IPS-18c (cell line): ENCODE results near the gene FRS3.
"Not testable (repeated sequence)": the region's sequence is repeated elsewhere in the genome, so short reads cannot be mapped to it uniquely, and the experiment has no call there.

ENCODE experiments used
- H3K4me3 ChIP-seq: 2 replicates; pipeline ENCODE4 v1.7.0; 2013; ENCODE audit warnings: low read depth, mild to moderate bottlenecking, low read length, moderate library complexity; ENCODE audit not compliant: insufficient read depth
- H3K9me3 ChIP-seq: one replicate; pipeline ENCODE4 v1.6.1; 2013; ENCODE audit warnings: mild to moderate bottlenecking, low read length, moderate library complexity; ENCODE audit not compliant: control insufficient read depth, insufficient read depth

FRS3 gene, protein sequence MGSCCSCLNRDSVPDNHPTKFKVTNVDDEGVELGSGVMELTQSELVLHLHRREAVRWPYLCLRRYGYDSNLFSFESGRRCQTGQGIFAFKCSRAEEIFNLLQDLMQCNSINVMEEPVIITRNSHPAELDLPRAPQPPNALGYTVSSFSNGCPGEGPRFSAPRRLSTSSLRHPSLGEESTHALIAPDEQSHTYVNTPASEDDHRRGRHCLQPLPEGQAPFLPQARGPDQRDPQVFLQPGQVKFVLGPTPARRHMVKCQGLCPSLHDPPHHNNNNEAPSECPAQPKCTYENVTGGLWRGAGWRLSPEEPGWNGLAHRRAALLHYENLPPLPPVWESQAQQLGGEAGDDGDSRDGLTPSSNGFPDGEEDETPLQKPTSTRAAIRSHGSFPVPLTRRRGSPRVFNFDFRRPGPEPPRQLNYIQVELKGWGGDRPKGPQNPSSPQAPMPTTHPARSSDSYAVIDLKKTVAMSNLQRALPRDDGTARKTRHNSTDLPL

DNA sequence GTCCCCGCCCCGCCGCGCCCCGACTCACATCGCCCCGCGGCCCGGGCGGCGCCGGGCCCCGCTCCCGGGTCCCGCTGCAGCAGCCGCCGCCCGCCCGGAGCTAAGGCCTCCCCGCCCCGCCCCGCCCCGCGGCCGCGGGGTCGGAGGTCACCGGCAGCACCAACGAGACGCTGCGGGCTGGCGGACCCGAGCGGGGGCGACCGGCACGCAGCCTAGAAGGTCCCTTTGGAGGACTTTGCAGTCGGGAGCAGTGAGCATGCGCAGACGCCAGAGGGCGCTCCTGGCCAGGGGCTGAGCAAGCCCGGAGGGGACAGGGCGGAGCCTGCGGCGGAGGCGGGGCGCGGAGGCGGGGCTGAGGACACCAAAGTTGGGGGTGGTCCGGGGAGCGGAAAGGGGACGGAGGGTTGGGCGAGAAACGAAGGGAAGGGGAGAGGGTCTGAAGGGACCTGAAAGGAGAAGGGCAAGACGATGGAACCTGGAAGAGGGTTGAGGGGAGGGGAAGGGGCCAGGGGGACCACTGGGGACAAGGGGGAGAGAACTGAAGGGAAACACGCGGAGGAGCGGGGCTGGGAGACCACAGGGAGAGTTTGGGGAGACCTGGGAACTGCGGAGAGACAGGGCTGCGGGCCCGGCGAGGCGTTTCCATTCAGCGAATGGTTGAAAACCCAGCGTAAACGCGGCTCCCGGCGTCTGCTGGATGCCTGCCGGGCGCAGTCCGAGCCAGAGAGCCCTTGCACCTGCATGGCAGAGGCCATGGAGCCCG is at the start of gene FRS3:
Gene FRS3, minus strand, starts transcription at position 113 of the 763 bp plus-strand sequence. CDS start 2,913 bp downstream, outside the sequence.
- Histone ChIP-seq H3K9me3 (no peaks in the 10 kb centered on the region), H3K4me3 (peak within 1 kb of the TSS; percentile 74)

DNA sequence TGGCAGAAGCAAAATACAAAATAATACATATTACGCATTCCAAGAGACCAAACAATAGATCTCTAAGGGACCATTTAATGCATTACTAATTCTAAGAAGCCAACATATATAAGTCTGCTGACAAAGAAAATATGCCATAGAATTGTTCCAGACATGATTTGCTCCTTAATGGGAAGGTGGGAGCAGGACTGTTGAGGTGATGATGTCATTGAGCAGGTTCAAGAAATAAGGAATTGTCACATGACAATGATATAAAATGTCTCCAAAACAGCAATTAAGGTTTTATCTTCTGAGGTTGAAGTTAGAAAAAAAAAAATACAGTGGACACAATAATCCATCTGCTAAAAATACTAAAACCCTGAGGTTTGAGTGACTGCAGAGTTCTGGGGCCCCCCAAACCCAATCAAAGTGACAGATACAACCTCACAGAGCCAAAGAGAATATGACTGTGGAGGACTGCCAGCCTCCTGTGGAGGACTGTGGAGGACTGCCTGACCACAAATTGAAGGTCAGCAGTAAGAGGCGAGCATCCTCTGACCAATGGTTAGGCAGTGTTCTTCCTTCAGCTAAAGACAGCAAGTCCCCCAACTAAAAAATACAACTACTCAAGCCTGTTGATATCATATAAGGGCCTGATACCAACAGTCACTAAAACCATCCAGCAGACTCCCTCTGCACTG is 46.8 kb upstream of the FRS3 start:
- no peaks in the 10 kb centered on the region for H3K9me3 ChIP-seq
- no peak overlapping the region for H3K4me3 ChIP-seq

DNA sequence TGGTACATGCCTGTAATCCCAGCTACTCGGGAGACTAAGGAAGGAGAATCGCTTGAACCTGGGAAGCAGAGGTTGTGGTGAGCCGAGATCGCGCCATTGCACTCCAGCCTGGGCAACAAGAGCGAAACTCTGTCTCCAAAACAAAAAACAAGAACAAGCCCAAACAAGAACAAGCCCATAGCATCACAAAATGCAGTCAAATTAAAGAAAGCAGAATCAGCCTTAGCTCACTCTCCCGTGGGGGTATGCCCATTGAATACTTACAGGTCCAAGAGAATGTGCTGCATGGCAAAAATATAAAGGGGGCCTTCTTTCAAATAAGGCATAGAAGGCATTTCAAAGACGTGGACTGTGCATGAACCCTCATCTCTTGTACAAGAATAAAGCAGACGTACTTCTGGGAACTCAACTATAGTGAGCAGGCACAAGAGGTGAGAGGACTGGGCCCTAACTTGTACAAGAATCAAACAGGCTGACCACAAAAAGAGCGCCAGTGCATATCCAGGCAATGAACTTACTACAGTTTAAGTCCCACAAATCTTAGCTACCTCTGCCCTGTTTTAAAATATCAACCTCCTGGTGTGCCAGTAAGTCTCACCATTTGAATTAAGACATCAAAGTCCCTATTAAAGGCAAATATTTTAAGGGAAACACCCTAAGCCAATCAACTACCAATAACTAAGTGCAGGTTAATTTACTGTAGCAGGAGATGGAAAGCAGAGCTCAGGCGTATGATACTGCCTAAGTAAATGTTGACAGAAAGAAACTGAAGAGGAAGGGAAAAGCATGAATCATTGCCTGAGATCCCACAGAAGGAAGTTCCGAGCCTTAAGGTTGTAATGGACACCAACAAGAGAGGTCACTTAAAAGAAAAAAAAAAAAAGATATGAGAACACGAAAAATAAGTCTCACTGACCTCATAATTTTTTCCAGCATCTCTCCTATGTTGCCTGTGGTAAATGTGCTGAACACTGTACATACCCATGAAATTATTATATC is 45.2 kb upstream of the FRS3 start:
- Histone ChIP-seq H3K4me3 (no peak overlapping the region), H3K9me3 (no peaks in the 10 kb centered on the region)

DNA sequence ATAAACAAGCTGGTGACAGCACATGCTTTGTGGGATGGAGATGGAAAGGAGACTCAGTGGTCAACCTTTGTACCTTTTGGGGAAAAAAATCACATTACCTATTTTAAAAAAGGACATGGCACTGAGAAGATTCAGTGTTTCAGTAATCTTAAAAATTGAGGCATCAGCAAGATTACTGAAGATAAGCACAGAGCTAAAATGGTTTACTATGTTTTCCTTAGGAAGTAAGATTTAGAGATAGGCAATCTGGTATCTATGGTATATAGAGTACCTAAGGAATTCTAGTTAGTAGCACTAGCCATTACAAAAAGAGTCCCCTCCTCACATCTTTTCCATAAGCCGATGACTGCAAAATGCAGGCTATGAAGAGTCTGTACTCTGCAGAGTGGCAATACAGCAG is 43.5 kb upstream of the FRS3 start:
- Histone ChIP-seq H3K9me3 (no peaks in the 10 kb centered on the region), H3K4me3 (no peak overlapping the region)

DNA sequence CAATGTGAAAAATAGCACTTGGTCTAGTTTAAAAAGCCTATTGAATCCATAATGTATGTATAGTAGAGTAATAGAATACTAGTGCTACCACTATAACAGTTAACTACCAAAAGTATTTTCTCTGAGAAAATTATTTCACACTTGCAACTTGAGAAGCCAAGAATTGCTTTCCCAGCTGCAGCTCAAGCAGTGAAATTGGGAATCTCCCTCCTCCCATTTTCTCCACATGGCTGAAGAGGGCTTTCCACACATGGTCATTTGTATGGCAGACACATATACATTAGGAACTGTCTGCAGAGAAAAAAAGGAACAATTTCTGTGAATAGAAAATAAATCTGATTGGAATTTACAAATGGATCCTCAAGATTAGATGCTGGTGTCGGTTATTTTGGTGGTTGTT is 42.3 kb upstream of the FRS3 start:
- Histone ChIP-seq H3K4me3 (no peak overlapping the region), H3K9me3 (no peaks in the 10 kb centered on the region)

DNA sequence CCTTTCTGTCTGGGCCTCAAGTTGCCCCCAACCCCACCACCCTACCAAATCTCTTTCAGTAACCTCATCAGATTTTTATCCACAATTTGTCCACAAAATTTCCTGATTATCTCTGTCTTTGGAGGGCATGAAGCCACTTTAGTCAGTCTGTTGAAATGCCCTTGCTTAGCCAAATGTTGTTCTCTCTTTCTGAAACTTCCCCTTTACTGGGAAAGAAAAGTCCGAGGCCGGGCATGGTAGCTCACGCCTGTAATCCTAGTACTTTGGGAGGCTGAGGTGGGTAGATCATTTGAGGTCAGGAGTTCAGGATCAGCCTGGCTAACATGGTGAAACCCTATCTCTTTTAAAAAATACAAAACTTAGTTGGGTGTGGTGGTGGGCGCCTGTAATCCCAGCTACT is 41.6 kb upstream of the FRS3 start:
- H3K4me3 ChIP-seq = no peak overlapping the region
- no peaks in the 10 kb centered on the region for H3K9me3 ChIP-seq

DNA sequence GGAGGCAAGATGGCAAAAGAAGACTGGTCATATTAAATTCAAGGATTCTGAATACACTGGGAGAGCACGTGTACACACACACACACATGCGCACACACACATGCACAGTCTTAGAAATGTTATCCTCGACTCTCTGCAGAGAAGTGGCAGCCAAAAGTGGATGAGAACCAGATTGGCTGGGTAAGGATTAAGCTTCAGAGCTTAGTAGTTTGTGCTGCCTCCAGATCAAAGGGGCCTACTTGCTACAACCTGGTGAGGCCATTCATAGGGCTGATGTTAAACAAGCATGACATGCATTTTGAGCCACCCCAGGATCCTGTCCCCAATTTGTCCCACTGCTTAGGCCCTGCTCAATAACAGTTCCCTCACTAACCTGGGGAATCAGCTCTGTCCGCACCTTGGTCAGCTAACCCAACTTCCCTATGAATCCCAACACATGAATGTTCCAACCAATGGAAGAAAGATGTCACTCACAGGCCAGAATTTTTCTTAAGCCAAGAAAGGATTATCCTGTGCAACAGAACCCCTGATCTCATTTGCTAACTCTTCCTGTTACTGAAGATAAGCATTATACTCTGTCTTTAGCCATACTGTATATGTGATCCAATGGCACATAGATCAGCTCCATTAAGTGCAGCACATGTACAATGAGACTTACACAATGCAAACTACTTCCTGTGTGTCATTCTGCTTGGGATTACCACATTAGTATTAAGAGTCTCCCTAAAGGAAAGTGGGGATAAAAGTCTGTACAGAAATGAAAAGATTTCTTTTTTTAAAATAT is 38.8 kb upstream of the FRS3 start:
- Histone ChIP-seq H3K4me3 (no peak overlapping the region), H3K9me3 (no peaks in the 10 kb centered on the region)

DNA sequence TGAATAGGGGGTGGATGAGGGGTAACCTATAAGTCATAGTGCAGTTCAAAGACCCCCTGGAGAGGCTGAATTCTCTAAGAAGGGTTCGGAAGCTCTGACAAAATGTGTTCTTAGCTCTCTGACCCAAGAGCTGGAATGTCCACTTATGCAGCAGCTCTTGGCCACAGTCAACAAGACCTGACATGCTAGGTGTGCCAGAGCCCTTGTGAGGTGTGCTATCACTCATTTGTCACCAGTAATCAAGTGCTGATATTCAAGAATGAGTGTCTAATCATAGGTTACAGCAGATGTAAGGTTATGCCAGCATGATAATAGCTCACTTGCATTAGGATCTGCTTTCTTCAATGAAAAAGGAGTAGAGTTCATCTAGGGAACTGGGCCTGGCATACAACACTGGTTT is 35.9 kb upstream of the FRS3 start:
- Histone ChIP-seq H3K4me3 (no peak overlapping the region), H3K9me3 (no peaks in the 10 kb centered on the region)

DNA sequence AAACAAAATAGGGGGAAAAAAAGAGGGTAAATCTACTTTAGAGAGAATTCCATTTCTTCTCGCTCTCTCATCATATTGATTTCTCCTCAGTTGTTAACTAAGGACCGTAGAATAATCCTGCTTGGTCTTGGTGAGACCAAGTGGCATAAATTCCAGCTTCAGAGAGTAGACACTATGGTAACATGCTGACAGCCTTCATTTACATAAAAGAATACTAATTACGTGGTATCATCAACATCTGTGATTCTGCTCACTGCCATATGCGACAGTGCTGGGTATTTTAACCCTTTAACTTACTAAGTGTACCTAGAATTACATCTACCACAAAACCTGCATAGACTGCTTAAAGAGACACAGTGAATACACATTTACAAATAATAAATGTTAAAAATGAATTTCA is 34.9 kb upstream of the FRS3 start:
- Histone ChIP-seq H3K9me3 (no peaks in the 10 kb centered on the region), H3K4me3 (no peak overlapping the region)

DNA sequence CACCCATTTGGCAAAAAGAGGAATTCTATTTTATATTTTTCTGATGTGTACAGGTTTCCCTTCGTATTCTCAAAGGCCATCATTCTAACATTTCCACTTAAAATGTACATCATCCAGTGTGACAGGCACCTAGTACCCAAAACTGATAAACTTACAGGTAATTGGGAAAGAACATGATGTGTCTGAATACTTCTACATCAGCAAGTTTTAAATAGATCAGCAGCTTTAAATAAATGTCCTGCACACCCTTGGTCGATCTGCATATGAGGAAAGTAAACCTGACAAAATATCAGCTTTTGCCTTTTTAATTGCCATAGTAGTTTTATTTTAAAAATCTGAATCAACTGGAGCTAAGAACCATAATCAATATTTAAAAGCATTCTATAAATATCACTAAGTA is 34.3 kb upstream of the FRS3 start:
- Histone ChIP-seq H3K9me3 (no peaks in the 10 kb centered on the region), H3K4me3 (no peak overlapping the region)

DNA sequence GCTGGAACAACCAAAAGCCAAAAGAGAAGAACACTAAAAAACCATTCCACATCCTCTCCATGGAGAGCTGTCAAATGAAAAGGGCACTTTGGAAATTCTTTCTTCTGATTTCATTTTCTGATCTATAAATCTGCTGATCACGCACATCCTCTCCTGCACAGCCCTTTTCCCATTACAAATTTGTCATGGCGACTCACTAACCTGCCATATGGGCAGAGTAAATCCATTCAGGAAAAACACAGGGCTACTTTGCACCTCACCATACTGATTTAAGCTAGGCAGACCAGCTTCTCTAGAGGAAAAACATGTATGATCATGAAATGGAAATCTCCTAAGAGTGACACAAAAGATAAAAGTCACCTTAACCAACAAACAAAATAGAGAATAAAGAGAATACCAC is 33.8 kb upstream of the FRS3 start:
- Histone ChIP-seq H3K4me3 (no peak overlapping the region), H3K9me3 (no peaks in the 10 kb centered on the region)

DNA sequence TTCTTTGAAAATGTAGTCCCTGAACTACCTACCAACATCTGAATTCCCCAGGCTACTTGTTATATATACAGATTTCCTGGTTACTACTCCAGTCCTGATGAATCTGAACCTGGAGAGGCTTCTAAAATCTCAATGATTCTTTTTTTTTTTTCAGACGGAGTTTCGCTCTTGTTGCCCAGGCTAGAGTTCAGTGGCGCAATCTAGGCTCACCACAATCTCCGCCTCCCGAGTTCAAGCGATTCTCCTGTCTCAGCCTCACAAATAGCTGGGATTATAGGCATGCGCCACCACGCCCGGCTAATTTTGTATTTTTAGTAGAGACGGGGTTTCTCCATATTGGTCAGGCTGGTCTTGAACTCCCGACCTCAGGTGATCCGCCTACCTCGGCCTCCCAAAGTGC is 32.2 kb upstream of the FRS3 start:
- H3K9me3 ChIP-seq, H3K4me3 ChIP-seq: not testable (repeated sequence)

DNA sequence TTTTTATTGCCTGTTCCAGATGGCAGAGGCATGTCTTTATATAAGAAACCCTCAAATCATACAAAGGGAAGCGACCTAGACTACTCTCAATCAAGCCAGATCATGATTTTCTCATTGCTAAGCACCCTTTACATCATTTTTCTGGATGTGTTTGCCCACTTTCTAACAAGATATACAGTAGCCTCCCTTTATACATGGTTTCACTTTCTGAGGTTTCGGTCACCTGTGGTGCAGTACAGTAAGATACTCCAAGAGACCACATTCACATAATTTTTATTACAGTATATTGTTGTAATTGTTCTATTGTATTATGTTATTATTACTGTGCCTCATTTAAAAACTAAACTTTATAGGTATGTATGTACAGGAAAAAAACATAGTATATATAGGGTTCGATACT is 31.4 kb upstream of the FRS3 start:
- no peaks in the 10 kb centered on the region for H3K9me3 ChIP-seq

DNA sequence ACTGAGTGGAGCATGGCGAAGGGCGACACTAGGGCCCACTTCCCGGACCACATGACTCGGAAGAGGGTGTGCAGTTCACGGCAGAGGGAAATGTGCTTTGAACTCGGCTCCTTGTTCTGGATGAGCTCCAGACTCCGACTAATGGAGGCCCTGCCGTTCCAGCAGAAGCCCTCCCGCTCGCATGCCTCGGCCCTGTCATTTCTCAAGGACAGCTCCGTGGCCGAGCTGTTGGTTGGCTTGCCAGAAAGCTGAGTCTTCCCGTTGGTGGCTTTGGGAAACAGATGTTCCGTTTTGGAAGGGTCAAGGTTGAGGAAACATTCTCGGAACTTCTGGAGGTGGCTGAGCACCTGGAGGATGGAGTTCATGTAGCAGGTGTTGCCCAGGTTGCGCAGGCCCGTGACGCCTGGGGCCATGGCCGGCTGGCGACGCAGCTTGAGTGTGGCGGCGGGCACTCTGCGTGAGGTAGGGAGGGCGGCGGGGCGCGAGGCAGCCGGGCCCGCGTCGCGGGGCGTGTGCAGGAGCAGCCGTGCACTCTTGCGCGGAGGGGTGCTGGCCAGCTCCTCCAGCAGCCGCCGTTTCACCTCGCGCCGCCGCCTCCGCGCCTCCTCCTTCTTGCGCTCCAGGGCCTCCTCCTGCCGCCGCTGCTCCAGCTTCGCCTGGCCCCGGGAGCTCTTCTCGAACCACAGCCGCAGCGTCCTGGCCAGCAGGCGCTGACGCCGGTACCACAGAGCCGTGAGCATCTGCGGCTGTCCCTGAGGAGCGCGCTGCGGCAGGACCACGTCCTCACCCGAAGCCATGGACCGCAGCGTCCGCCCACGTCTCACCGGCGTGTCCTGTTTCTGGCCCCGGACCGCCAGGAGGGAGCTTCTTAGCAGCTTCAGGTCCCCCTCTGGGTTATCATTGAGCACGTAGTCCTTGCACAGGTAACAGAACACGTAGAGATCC is 26.4 kb upstream of the FRS3 start:
- Histone ChIP-seq H3K9me3 (no peaks in the 10 kb centered on the region), H3K4me3 (no peak overlapping the region)

More for the DNA sequence above, 31.4 kb upstream of the FRS3 start:
- no peak overlapping the region for H3K4me3 ChIP-seq

DNA sequence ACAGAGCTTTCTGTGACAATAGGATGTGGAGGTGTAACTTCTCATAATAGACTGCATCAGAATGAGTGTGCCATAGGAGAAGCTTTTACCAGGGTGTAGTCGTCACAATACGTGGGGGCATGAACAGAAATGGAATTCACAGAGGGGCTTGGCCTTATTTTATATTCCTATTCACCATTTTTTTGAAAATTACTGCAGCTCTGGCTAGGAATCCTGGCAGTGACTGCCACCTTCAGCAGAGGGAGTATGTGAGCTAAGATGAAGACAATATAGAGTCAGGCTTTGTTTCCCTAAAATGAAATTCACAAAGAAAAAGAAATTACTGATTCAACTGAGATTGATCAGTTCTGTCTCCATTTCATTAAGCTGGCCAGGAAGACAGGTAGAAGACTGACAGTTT is 21.7 kb upstream of the FRS3 start:
- Histone ChIP-seq H3K9me3 (no peaks in the 10 kb centered on the region), H3K4me3 (no peak overlapping the region)
